A549 treated with GW870086 at 1 μM for 4 hours (cell line): Measurements from ENCODE around the gene SLC11A1. TPM values are rescaled to one million over a fixed set of nuclear protein-coding genes. Genes with fewer than 3 reads are reported as not detected.

ENCODE experiments used
- total RNA-seq: library from RNA; stranded (reverse); fragments of 200-300 nt; extraction: Qiagen RNA extraction; gene quantifications from 5 replicates; pipeline ENCODE4 v1.2.3, GENCODE V29; 2022; ENCODE audit warnings: low read depth

SLC11A1 gene
- 0.10 to 0.26 TPM (median 0.19 TPM) in 5 replicates for total RNA-seq

GRCh38 chr2:218381916-218382366, at the start of gene SLC11A1:
SLC11A1 (plus strand) TSS chr2:218382273; CDS start chr2:218382369, 96 bp downstream.

GRCh38 chr2:218399391-218400166, 17.5 kb downstream of the SLC11A1 start, which contains the start of gene CTDSP1:
CTDSP1 (plus strand) TSS chr2:218399868; CDS start chr2:218400091, 223 bp downstream.

GRCh38 chr2:218418717-218419458, 36.8 kb downstream of the SLC11A1 start, which contains the start of gene VIL1:
VIL1 (plus strand) TSS chr2:218419123; CDS start chr2:218423779, 4,656 bp downstream.

Other genes starting within 250 kb of the SLC11A1 start
- gene CXCR1, start 215.3 kb upstream of the SLC11A1 start, total RNA-seq, result not detected in 5 replicates
- 280 to 308 TPM (median 303 TPM) in 5 replicates for gene ARPC2, start 165.1 kb upstream of the SLC11A1 start, total RNA-seq
- gene GPBAR1, start 121.3 kb upstream of the SLC11A1 start, total RNA-seq, result 0.19 to 0.42 TPM (median 0.23 TPM) in 5 replicates
- gene AAMP, start 112.1 kb upstream of the SLC11A1 start, total RNA-seq, result 124 to 170 TPM (median 127 TPM) in 5 replicates
- 65.3 to 73.6 TPM (median 72.8 TPM) in 5 replicates for gene PNKD, start 111.8 kb upstream of the SLC11A1 start, total RNA-seq
- gene TMBIM1, start 89.8 kb upstream of the SLC11A1 start, total RNA-seq, result 132 to 147 TPM (median 139 TPM) in 5 replicates
- not detected in 5 replicates for gene CATIP, start 25.4 kb upstream of the SLC11A1 start, total RNA-seq
- 54.7 to 75.2 TPM (median 72.4 TPM) in 5 replicates for gene CTDSP1, start 17.6 kb downstream of the SLC11A1 start, total RNA-seq
- 0.08 to 0.68 TPM (median 0.27 TPM) in 5 replicates for gene VIL1, start 36.9 kb downstream of the SLC11A1 start, total RNA-seq
- gene USP37, start 186.1 kb downstream of the SLC11A1 start, total RNA-seq, result 3.6 to 5.9 TPM (median 5.2 TPM) in 5 replicates
- gene CNOT9, start 186.6 kb downstream of the SLC11A1 start, total RNA-seq, result 38.7 to 43.9 TPM (median 39.6 TPM) in 5 replicates
- 0.29 to 0.68 TPM (median 0.44 TPM) in 5 replicates for gene PLCD4, start 225.6 kb downstream of the SLC11A1 start, total RNA-seq